GM19324 (cell line): ENCODE measurements around the gene PTRH1.
A peak's percentile ranks its signal among the peaks of the same experiment; 100 is the strongest.
"Not testable (repeated sequence)": the region's sequence is repeated elsewhere in the genome, so short reads cannot be mapped to it uniquely, and the experiment has no call there.

Source experiments
- ATAC-seq: cut with Tn5 transposase; IDR thresholded peaks from one replicate; pipeline ENCODE4 v1.9.1; 2021; ENCODE audit warnings: mild to moderate bottlenecking, moderate library complexity; ENCODE audit not compliant: unreplicated experiment, low FRiP score

The PTRH1 gene, protein sequence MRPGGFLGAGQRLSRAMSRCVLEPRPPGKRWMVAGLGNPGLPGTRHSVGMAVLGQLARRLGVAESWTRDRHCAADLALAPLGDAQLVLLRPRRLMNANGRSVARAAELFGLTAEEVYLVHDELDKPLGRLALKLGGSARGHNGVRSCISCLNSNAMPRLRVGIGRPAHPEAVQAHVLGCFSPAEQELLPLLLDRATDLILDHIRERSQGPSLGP

DNA sequence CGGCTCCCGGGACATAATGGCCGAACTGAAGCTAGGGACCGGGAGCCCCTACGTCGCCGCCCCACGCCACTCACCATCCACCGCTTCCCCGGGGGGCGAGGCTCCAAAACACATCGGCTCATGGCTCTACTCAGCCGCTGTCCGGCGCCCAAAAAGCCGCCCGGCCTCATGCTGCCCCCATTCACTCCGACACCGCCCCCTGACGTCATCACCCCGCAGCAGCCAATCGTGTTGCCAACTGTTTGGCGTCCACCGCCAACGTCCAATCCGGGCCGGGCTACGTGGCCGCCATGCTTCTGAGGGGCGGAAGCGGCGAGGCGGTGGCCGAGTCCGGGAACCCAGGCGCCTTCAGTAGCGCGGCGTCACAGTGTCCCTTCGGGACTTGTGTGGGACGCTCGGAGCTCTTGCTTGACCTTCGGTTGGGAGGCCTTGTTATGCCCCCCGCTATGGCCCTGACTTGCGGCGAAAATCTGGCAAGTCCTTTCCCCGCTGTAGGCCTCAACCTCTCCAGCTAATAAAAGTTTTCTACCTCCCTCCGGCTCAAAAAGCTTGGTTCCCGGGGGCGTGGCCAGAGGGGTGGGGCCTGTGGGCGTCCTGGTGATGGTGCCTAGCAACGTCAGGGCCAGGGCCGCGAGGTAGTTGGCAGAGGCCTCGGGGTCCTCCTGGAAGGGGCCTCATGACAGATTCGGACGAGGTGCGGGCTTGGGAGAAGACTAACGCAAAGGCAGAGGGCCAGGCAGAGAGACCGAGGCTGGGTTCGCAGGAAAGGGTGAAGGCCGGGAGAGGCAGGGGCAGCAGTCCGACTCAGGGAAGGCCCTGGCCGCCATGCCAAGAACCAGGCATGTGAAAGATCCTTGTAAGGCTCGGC, at the start of gene PTRH1, which contains the start of gene TTC16:
PTRH1 (minus strand) TSS at position 194 of the 868 bp plus-strand sequence; CDS start at position 170, 24 bp downstream.
TTC16 (plus strand) TSS at position 610 of the 868 bp plus-strand sequence; CDS start at position 677, 67 bp downstream.
- peak; percentile 94 for ATAC-seq

DNA sequence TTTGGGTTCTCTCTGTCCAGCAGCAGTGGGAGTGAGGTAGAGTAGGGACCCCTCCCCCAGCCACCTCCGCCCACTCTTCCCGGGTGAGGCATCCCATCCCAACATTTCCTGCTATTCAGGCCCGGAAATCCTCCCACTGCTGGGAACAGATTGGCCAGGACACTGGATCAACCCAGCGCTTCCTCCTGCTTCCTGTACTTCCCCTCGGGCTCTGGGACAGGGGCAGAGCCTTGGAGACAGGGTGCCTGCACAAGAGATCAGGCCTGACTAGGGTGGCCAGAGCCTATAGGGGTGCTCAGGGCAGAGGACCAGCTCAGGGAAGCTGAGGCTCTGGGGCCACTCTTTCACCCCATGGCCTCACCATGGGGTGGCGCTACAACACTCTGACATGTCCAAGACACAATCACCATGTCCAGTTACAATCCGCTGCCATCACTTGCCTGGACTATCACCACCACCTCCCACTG, 48.5 kb upstream of the PTRH1 start:
- ATAC-seq: no peak

- no peak for ATAC-seq
These were observed 46.7 kb upstream of the PTRH1 start for GRCh38 chr9:127762111-127762676.

- ATAC-seq: no peak
These were observed 46.1 kb upstream of the PTRH1 start for GRCh38 chr9:127761491-127761956.

GRCh38 chr9:127761061-127761460, 45.6 kb upstream of the PTRH1 start:
- no peak for ATAC-seq

DNA sequence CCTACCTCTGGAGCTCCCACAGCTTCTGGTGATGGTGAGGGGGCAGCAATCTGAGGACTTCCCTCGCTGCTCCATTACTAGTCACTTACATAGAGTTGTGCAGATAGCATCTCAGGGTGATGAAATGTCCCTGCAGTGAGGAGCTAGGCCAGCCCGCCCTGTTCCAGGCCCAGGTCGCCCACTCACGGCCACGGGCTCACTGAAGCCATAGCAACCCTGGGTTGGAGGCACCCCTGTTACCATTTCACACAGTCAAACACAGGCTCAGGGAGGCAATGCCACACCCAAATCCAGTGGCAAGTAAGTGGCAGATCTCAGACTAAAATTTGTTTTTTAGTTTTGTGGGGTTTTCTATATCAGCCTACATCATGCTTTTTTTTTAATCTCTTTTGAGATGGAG, 43.4 kb upstream of the PTRH1 start:
- ATAC-seq: no peak

DNA sequence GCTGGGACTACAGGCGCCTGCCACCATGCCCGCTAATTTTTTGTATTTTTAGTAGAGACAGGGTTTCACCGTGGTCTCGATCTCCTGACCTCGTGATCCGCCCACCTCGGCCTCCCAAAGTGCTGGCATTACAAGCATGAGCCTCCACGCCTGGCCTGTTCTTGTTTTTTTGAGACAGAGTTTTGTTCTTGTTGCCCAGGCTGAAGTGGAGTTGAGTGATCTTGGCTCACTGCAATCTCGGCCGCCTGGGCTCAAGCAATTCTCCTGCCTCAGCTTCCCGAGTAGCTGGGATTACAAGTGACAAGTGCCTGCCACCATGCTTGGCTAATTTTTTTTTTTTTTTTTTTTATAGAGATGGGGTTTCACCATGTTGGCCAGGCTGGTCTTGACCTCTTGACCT, 41.3 kb upstream of the PTRH1 start:
- not testable (repeated sequence) for ATAC-seq

DNA sequence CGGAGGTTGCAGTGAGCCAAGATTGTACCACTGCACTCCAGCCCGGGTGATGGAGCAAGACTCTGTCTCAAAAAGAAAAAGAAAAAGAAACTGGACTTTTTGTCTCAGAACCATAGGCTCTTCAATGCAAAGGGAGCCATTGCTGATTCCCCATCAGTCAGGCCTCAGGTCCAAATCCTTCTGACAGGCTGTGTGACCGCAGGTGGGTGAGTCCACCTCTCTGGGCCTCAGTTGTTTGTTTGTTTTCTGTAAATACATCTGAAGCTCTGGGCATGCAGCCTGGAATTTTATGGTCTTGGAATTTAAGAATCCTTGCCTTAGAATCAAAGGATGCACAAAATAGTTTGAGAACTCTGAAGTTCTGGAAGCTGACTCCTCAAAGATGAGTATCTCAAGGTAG, 40.8 kb upstream of the PTRH1 start:
- no peak for ATAC-seq

GRCh38 chr9:127755061-127756060, 39.9 kb upstream of the PTRH1 start:
- no peak for ATAC-seq

DNA sequence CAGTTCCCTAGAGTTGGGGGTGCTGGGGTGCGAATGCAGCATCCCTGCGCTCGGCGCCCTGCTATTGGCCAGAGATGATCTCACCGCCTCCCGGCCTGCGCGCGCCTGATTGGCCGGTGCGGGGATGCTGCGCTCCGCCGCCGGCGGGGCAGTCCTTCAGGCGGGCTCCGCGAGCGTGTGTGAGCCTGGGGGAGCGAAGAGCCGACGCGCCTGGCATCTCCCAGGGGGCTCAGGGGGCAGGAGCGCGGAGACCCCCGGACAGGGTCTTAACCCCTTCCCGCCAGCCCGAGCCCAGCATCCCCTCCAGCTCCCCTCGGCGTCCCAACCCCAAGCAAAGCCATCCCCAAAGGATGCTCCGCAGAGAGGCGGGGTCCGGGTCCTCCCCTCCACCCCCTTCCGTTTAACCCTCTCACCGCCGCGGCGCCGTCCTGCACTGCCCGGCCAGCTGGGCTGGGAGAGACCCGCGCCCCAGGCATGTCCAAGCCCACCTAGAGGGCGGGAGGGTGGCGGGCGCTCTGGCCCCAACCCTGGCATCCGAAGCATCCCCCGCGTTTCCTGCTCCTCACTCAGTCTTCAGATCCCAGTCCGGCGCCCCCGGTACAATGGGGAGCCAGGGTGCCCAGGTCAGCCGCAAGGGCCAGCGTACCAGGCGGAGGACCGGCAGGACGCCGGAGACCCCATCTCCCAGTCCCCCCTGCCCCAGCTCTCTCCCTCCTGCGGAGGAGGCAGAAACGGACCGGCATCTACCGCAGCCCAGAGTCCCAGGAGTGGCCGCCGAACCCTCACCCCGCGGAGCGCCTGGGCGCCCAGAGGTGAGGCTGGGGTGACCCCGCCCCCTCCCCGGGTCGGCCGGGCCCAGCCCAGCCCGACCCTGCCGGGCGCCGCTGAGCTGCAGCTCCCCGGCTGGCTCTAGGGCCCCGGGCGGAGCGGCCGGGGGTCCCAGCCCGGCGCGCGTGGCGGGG, 38.9 kb upstream of the PTRH1 start:
- no peak for ATAC-seq

GRCh38 chr9:127753622-127754021, 38.2 kb upstream of the PTRH1 start:
- no peak for ATAC-seq

DNA sequence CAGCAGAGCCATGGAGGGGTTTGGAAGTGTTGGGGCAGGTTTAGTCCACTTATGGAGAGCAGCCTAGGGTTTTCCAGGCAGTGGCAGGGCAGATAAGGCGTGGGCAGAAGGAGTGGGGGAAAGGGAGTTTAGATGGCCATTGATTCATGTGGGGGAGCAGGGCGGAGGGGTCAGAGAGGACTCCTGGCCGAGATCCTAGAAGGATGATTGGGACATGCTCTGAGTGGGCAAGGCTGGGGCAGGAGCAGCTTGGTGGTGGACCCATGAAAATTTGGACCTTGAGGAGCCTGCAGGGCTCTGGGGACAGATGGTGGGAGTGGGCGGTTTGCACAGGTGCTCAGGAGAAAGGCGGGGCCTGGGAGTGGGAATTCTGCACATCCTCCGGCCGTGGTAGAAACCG, 37.7 kb upstream of the PTRH1 start:
- no peak for ATAC-seq

- ATAC-seq: no peak
These were observed 36.0 kb upstream of the PTRH1 start for GRCh38 chr9:127751269-127752054.

GRCh38 chr9:127749090-127749787, 33.8 kb upstream of the PTRH1 start:
- no peak for ATAC-seq

GRCh38 chr9:127746959-127747569, 31.6 kb upstream of the PTRH1 start:
- ATAC-seq: no peak

- no peak for ATAC-seq
These were observed 29.1 kb upstream of the PTRH1 start for GRCh38 chr9:127744398-127745110.
